ENCODE data around the gene RNF207.

RNF207 gene, protein sequence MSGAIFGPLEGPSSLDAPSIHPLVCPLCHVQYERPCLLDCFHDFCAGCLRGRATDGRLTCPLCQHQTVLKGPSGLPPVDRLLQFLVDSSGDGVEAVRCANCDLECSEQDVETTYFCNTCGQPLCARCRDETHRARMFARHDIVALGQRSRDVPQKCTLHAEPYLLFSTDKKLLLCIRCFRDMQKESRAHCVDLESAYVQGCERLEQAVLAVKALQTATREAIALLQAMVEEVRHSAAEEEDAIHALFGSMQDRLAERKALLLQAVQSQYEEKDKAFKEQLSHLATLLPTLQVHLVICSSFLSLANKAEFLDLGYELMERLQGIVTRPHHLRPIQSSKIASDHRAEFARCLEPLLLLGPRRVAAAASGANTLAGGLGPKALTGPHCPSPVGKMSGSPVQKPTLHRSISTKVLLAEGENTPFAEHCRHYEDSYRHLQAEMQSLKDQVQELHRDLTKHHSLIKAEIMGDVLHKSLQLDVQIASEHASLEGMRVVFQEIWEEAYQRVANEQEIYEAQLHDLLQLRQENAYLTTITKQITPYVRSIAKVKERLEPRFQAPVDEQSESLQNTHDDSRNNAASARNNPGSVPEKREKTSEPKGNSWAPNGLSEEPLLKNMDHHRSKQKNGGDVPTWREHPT

DNA sequence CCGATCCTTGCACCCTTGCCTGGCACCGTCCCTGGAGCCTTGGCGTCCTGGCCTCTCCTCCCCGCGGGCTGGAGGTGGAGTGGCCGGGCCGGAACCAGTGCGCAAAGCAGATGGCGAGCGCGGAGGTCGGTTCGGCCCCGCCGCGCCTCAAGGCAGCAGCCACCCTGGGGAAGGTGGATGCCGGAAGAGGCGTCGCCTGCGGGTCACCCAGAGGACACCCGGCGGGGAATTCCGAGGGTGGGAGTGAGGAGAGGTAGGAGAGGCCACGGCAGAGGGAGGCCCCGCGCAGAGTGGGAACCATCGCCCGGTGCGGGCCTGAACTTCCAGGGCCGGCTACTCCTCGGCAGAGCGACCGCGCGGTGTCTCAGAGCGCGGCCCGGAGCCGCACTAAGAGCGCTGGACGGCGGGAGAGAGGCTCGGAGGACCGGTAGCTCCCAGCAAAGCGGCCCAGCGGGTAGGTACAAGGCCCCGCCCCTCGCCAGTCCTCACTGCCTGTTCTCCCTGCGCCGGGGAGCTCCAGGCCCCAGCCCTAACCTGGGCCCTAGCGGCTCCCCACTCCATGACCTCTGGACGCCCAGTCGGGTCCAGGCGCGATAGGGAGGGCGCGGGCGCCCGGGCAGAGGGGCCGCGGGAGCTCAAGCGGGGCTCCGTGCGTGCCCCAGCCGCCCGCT lies at the start of gene RNF207:
Gene RNF207, plus strand, starts transcription at position 271 of the 671 bp plus-strand sequence. CDS start 417 bp downstream, outside the sequence.
- DNase-seq: no peak

GRCh38 chr1:6157132-6157527 lies 48.8 kb upstream of the RNF207 start:
- no peak for DNase-seq

DNA sequence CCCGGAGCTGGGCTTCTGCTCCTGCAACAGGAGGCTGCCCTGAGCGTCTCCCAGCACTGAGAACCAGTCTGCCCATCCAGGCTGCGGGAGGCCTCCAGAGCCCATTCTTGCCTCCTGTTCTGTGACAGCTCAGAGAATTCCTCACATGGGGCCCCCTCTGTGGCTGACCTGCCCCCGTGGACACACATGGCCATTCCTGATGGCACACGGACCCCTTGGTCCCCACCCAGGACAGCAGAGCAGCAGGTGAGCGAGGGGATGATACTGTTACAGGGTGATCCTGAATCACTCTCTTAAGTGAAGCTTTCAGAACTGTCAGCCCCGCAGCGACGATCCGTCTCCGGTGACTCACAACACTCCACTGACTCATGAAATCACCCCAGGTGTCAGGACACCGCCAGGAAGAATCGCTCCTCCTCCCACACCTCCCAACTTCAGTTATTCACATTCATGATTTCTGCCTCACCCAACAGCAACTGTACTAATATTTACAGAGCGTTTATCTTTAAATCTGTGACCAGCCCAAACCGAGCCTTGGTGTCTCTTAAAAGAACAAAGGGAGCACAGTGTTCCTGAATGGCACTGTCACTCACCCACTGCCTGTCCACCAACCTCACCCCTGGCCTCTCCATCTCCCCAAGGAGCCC lies 48.3 kb upstream of the RNF207 start:
- peak; percentile 55 for DNase-seq

- DNase-seq: no peak
Observed at GRCh38 chr1:6158181-6158580, 47.7 kb upstream of the RNF207 start.

DNA sequence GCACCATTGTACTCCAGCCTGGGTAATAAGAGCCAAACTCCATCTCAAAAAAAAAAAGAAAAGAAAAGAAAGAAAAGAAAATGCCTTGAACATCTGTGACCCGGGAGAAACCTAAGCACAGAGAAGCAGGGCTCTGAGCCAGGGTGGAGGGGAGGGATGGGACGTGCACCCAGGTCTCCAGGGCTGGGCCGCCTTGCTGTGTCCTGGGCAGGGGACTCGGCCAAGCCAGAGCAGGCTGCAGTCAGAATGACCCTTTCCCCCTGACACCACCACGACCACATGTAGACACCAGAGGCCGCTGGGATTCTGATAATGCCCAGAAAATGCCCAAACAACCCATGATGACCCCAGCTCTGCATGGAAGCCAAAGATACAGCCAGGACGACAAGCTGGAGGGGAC lies 43.6 kb upstream of the RNF207 start:
- no peak for DNase-seq

DNA sequence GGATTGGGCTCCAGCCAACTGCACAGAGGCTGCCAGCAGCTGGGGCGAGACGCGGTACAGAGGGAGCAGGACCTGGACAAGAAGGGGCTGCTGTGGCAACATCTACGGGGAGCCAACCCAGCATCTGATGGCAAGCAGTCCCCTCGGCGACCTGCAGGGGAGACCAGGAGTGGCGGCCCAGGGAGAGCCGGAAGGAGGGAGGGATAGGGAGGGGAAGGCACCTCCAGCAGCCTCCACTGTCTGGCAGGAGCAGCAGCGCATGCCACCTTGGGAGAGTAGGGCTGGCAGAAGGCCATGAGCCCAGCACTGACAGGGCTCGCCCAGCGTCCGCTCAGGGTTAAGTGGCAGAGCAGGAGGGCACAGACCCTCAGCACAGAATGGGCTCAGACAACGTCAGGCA lies 43.1 kb upstream of the RNF207 start:
- no peak for DNase-seq

DNA sequence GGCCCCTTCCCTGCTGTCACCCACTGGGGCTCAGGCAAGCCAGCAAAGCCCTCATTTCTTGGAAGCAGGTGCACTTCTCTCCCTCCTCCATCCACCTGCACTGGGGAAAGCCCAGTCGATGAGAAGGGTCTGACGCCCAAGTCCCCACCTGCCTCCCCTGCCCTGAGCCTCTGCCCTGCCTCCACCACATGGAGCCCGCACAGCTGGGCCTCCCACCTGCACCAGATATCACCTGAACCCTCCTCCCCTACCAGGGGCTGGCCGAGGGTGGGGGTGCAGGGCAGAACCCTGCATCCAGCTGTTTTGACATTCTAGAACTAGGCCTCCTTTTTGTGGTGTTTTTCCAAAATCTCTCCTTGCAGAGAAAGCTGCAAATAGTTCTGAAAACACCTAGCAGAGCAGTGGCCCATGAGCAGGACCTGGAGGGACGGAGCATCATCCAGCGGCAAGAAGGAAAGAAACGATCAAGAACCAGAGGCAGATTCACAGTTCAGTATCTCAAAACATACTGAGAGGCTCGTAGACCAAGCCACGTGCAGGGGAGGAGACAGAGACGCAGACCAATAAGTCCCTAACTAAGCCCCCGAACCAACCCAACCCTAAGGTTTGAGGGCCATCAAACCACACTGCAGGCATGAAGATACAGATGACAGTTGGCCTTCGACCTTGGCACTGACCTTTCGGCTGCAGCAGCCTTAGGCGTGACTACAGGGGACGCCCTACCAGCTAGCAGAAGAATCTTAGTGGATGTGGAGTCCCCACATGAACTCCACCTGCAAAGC lies 42.5 kb upstream of the RNF207 start:
- DNase-seq: no peak

DNA sequence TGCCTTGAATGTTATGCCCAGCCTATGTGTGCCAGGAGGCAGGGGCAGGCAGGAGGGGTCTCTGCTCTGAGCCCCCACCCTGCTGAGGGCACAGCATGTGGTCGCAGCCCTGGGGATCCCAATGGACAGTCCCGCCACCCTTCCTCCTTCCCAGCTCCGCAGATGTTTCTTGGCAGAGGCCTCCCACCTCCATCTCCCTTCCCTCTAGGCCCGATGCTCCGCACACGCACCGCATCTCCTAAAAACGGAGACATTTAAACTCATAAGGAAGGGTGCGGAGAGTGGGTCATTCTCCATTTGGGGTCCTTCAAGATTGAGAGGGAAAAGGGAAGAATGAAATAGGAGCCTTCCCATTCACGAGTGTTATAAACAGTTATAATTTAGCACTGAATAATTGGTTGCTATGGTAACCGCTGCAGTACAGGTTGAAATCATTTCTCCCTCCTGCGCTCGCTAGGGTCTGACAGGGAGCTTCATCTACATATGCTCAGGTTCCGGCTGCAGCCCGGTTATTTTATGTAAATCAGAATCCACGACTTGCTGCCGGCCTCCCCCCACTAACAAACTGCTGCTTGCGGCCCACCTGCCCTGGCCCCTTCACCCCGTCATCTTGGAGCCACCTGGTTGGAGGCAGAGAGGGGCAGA lies 41.8 kb upstream of the RNF207 start:
- no peak for DNase-seq

- no peak for DNase-seq
Observed at GRCh38 chr1:6165027-6165426, 40.9 kb upstream of the RNF207 start.

- no peak for DNase-seq
Observed at GRCh38 chr1:6165441-6165985, 40.4 kb upstream of the RNF207 start.

- no peak for DNase-seq
Observed at GRCh38 chr1:6166221-6166620, 39.7 kb upstream of the RNF207 start.

GRCh38 chr1:6166655-6167390 lies 39.1 kb upstream of the RNF207 start:
- DNase-seq: no peak

DNA sequence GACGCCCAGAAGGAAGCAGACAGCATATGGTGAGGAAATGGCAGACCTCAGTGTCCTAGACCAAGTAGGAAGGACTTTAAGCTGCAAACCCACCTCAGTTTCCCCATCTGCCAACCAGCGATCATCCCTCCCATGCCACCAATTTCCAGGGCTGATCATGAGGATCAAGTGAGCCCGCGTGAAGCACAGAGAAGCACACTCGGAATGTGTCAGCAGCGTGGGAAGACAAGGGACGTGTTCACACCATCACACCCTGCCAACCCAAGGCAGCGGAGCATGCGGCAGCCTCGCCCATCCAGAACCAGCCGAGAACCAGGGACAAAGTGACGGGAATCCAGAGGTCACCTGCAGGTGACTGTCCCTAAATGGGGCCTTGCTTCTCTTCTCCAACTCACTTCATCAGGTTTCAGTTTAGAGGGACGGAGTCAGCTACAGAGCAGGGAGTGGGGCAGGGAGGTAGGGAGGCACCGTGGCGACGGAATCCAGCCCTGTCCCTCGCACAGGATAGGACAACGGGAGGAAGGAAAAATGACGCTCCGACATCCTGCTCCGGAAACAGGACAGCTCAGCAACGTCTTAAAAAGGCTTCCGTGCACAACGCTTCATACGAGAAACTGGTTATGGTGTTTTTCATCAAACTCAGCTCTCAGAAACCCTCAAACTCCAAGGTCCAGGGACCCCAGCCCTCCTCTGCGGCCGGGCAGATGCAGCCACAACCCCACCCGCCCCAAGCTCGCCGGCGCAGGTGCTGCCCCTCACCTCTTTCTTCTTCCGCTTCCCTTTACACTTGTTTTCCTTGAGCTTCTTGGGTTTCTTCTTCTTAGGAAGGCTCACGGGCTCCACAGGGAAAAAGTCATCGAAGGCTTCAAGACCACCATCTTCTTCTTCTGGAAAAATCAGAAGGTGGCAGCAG lies 38.3 kb upstream of the RNF207 start:
- no peak for DNase-seq

DNA sequence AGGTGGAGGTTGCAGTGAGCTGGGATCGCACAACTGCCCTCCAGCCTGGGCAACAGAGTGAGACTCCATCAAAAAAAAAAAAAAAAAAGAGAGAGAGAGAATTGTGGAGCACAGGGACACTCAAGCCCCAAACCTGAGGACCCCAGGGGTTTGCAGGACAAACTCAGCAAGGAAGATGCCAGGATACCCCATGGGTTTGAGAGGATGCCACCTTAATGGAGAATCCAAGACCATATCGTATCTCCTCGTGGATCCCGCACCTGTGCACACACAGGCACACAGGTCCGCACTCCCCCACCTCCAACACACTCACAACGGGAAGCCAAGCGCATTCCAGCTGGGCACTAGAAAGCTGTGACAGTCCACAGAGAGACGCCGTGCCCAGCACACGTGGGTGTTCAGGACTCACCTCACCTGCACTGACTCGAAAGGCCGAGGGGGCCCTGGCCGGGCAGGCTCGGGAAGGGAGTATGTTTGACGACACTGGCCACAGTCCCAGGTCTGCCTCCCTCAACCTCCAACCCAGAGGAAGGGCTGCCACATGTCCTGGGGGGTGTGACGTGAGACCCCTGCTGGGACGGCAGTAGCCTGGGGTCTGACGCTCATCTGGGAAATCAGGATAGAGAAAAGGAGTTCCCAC lies 36.9 kb upstream of the RNF207 start:
- no peak for DNase-seq

- DNase-seq: no peak
Observed at GRCh38 chr1:6170116-6170741, 35.7 kb upstream of the RNF207 start.

GRCh38 chr1:6170742-6171201 lies 35.1 kb upstream of the RNF207 start:
- no peak for DNase-seq

GRCh38 chr1:6171548-6172124 lies 34.3 kb upstream of the RNF207 start:
- no peak for DNase-seq

GRCh38 chr1:6172549-6172948 lies 33.4 kb upstream of the RNF207 start:
- no peak for DNase-seq

Measured in NCI-H2081 treated with DMSO at 0.1 percent for 48 hours (cell line).